Hindlimb muscle (tissue), 1 donor: ENCODE results near the gene FGFBP2. TPM values are rescaled to one million over a fixed set of nuclear protein-coding genes. Genes with fewer than 3 reads are reported as not detected.

ENCODE experiments used
- DNase-seq: peaks from one replicate; pipeline ENCODE4 v3.0.0-alpha.2; 2013
- polyA plus RNA-seq: library from polyadenylated mRNA; unstranded; fragments of 120-200 nt; gene quantifications from one replicate; pipeline ENCODE4 v1.2.1, GENCODE V29; 2013; ENCODE audit not compliant: insufficient read length

The FGFBP2 gene
- polyA plus RNA-seq, 1 donor, result not detected

DNA sequence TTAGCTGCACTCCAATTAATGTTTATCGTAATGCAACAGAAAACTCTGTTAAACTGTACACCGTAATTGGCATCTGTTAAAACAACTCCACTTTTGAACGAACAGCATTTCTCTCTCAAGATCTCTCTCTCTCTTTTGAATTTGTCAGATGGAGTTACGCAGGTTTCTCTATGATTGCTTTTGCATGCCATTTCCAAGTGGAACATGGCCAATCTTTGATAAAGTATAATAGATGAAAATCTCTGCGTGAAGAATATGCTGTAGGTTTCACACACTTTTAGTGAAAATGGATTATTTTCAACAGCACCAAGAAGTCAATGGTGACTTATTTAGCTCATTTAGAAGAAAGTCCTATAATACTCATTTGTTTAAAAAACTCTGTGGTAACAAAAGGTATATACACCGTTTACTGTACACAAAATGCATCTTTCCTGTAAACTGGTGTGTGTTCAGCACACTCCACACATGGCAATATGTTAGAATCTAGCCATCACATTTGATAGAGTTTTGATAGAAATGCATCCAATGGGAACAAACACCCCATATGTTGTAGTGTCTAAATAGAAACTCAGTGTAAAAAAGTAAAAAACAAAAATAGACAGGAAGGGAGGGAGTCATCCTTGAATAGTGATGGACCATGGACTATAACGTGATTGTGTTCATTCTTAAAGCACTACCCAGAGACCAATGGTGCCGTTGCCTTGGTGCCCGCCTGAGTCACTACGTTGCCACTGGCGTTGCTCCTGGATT is 5.8 kb upstream of the FGFBP2 start:
- DNase-seq, result no peak

DNA sequence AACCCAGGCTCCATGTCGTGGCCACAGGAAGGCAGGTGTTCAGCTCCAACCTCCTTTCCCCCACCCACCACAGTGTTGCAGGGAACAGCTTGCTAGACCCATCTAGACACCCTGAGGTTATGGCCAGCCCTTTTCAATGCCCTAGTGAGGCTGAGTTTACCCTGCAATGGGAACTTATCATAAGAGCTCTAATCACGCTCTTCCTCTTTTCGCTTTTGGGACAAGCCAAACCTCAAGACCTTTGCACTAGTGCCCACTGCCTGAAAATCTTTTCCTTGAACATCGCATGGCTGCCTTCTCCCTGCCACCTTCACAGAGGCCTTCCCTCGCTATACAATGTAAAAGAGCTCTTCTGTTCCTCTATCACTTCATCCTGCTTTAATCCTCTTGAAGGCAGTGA is 2.4 kb upstream of the FGFBP2 start:
- no peak for DNase-seq

DNA sequence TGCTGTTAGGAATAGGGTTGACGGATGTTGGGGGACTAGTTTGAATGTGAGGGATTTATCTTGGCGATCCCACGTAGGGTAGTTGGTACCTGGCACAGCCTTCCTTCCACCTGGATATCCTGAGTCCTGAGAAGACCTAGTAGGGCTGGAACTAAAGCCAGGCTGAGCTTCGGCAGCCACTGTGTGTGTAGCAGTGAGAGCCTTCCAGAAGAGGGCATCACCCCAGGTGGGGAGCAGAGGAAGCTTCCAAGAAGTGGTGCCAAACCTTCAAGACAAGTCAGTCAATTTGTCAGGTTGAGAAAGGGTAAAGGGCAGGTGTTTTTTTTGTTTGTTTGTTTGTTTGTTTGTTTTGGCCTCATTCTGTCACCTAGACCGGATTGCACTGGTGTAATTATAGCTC is 1.2 kb upstream of the FGFBP2 start:
- no peak for DNase-seq

DNA sequence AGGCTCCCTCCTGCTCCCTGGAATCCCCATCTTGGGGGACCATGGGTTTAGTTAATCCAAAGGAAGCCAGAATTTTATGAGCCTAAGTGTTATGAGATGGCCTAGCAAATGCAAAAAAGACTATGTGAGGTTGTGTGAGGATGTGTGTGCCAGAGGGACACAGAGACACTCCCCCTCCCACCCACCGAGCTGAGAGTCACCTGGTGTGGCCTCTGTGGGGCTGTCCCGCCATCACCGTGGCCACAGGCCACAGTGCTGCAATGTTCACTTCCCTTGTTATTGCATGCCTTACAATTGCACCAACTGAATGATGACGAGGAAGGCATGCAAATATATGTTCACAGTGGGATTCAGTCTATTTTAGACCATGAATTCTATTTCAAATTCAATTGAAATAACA is 601 bp upstream of the FGFBP2 start:
- DNase-seq, result no peak

GRCh38 chr4:15961781-15962510 is 1.0 kb downstream of the FGFBP2 start:
- no peak for DNase-seq

DNA sequence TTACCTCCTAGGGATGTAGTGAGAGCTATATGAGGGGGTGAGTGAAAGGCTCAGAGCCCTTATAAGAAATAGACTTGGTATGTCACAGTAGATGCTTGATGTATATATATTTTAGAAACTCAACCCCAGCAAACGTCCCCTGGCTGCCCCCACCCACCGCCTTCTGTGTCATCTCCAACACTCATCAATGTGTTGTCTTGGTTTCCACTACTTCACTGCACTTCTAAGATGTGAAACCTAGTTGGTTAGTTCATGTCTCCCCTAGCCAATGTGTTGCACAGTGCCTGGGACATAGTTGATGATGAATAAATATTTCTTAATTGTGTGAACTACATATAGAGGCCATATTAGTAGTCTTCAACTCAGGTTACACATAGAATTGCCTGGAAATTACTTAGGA is 4.4 kb downstream of the FGFBP2 start:
- no peak for DNase-seq

- DNase-seq, result peak; percentile 31
These were observed 6.7 kb downstream of the FGFBP2 start for GRCh38 chr4:15956179-15956850.

DNA sequence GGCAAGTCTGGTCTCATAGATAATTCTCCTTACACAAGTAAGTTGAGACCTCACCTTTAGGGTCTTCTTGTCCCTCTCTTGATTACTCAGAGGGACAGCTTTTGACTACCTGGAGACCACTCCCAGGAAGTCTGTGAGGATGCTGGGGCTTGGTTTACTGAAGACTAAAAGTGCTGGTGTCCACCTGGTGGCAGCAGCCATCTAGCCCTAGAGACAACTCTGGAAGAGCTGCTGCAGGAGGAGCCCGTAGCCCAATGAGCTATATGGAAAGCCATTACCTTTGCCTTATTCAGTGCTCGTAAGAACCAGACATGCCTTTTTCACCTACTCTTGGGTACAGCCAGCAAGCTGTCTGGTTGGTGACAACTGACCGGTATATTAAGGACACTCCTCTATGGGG is 7.3 kb downstream of the FGFBP2 start:
- DNase-seq, result no peak

- DNase-seq, result no peak
These were observed 9.3 kb downstream of the FGFBP2 start for GRCh38 chr4:15953625-15954024.

- DNase-seq, result no peak
These were observed 11.2 kb downstream of the FGFBP2 start for GRCh38 chr4:15951781-15952180.

DNA sequence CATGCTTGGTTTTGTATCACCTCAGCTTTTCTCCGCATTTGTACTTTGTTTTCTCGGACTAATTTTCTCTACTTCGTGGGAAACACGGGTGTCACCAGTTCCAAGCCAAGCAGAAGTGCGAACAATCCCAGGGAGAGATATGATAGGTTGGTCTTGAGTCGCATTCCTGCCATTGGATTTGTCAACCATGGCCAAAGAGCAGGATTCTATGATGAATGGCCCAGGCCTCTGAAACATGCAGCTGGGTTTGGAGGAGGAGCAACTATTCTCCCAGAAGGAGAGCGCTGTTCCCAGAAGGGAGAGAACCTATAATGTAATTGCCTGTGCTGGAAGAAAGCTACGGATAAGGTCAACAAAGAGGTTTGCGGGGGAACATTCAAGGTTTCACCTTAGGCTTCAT is 14.1 kb downstream of the FGFBP2 start:
- no peak for DNase-seq

- DNase-seq, result no peak
These were observed 15.3 kb downstream of the FGFBP2 start for GRCh38 chr4:15947684-15948083.

GRCh38 chr4:15945516-15945915 is 17.5 kb downstream of the FGFBP2 start:
- DNase-seq, result no peak

DNA sequence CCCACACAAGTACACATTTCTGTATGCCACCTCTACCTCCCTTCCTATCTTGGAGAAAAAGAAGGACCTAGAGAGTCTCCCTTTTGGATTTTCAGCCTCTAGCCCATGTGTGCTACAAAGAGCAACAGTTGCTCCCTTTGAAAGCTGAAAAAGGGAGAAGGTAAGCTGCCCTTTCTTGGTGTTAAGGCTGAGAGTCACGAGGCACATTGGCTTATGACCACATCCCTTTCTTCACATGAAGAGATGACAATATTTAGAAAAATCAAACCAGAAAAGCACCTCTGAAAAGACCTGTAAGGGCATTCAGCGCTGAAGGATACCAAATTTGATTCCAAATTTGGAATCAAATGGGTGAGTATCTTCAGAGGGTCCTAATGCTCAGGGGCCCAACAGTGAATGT is 18.1 kb downstream of the FGFBP2 start:
- DNase-seq, result no peak

- DNase-seq, result no peak
These were observed 20.7 kb downstream of the FGFBP2 start for GRCh38 chr4:15942283-15942682.

GRCh38 chr4:15938640-15939039 is 24.3 kb downstream of the FGFBP2 start, which contains the start of gene FGFBP1:
Gene FGFBP1, minus strand, starts transcription at chr4:15938740. Its CDS starts 2,108 bp downstream, at chr4:15936632.
- no peak for DNase-seq

- no peak for DNase-seq
These were observed 24.8 kb downstream of the FGFBP2 start for GRCh38 chr4:15938182-15938581.

DNA sequence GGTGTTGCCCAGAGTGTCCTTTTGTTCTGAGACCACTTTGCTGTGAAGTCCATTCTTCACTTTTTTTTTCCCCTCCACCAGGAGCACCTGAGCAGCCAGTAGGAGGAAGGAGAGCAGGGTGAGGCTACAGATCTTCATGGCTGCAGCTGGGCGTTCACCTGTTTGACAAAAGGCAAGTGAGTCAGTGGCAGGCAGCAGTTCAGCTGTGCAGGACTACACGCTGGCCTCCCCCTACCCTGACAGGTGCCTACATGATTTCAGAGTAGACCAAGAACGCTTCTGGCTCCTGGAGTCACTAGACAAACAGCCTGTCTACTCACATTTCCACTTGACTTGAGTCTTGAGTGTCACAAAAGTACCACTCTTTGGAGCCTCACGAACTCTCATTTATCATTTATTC is 26.5 kb downstream of the FGFBP2 start:
- no peak for DNase-seq

DNA sequence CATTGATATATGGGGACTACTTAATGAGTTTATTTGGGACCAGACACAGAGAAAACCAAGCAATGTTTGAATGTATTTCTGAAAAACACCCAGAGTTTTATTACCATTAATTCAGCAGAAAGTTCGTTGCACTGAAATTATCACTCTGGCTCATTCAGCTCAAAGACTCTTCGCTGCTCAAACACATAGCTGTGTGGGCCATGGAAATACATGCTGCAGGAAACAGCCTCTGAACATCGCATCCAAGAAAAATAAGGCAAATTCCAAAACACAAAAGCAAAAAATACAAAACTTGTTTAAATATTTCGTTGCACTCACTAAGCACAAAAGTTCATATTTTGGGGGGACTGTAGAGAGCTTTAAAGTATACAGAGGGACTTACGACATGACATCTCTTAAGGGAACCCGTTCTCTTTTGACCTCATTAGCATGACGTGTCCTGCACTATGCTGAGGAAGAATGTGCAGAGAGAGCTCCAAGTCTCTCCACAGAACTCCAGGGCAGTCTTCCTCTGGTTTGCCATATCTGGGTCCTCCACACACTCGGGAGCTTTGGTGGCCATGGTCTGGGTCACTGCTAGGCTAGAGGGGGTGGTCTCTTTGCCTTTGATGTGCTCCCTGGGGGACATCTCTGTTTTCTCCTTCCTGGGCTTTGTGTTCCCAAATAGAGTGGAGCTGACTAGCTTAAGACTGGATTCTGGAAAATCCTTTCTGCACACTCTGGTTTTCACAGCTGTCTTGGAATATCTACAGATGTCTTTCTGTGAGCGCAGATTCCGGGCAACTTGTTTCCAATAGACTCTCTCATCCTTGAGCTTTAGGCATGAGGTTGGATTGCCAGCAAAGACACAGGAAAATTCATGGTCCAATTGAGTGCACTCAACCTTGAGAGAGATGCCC is 27.2 kb downstream of the FGFBP2 start:
- DNase-seq, result no peak

GRCh38 chr4:15934259-15934658 is 28.7 kb downstream of the FGFBP2 start:
- no peak for DNase-seq

DNA sequence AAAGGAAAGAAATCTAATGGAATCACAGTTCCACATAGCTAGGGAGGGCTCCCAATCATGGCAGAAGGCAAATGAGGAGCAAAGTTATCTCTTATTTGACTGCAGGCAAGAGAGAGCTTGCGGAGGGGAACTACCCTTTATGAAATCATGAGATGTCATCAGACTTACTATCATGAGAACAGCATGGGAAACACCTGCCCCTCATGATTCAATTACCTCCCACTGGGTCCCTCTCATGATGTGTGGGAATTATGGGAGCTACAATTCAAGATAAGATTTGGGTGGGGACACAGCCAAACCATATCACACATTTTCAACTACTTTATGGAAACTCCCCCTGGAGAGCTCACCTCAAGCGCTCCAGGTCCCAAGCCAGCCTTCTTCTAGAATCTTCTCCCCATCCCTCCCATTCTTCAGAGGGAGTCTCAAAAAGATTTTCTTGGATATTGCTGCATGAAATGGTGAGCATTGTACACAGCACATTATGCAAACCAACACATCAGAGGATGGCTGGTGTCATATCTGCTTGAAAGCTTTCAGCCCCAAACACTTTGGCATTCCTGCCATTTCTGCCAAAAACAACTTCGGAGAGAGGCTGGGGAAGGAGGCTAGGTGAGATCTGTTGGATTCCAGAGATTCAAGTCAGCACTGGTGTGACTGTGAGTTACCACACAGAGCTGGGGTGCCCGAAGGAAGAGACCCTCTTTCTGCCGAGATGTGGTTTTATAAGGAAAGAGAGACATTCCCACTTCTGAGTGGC is 31.3 kb downstream of the FGFBP2 start:
- DNase-seq, result no peak

DNA sequence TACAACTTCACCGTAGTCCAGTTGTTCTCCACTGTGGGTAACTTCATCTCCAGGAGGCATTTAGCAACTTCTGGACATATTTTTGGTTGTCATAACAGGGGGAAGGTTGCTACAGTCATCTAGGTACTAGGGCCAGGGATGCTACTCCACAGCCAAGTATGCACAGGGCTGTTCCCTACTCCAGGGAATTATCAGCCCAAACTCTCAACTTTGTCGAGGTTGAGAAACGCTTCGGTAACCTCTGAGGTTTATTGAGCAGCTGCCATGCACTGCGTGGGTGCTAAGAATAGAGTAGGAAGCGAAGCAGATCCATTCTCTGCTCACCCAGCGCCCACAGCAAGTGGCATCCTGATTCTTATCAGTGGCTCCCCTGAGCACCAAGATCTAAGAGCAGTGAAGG is 32.7 kb downstream of the FGFBP2 start:
- DNase-seq, result no peak
